GM21515 (cell line): ENCODE data around the gene GET3.
"Not testable (repeated sequence)": the region's sequence is repeated elsewhere in the genome, so short reads cannot be mapped to it uniquely, and the experiment has no call there.

Experiments
- ATAC-seq: cut with Tn5 transposase; IDR thresholded peaks from one replicate; pipeline ENCODE4 v1.9.1; 2021; ENCODE audit not compliant: unreplicated experiment

The GET3 gene

GRCh38 chr19:12790628-12791344 lies 53.5 kb downstream of the GET3 start:
- no peak for ATAC-seq

DNA sequence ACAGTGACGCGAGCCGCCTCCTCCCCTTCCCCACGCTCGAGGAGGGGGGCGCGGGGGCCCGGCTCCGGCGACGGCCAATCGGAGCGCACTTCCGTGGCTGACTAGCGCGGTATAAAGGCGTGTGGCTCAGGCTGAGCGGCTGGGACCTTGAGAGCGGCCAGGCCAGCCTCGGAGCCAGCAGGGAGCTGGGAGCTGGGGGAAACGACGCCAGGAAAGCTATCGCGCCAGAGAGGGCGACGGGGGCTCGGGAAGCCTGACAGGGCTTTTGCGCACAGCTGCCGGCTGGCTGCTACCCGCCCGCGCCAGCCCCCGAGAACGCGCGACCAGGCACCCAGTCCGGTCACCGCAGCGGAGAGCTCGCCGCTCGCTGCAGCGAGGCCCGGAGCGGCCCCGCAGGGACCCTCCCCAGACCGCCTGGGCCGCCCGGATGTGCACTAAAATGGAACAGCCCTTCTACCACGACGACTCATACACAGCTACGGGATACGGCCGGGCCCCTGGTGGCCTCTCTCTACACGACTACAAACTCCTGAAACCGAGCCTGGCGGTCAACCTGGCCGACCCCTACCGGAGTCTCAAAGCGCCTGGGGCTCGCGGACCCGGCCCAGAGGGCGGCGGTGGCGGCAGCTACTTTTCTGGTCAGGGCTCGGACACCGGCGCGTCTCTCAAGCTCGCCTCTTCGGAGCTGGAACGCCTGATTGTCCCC lies 54.2 kb downstream of the GET3 start, which contains the start of gene JUNB:
Gene JUNB (plus strand): TSS at position 142 of the 706 bp plus-strand sequence. CDS start 286 bp downstream, at position 428.
- peak; percentile 34 for ATAC-seq

GRCh38 chr19:12792051-12792852 lies 55.0 kb downstream of the GET3 start:
- ATAC-seq, result no peak

- no peak for ATAC-seq
These were observed 55.6 kb downstream of the GET3 start for GRCh38 chr19:12792853-12793289.

GRCh38 chr19:12793290-12794195 lies 56.2 kb downstream of the GET3 start:
- ATAC-seq, result no peak

DNA sequence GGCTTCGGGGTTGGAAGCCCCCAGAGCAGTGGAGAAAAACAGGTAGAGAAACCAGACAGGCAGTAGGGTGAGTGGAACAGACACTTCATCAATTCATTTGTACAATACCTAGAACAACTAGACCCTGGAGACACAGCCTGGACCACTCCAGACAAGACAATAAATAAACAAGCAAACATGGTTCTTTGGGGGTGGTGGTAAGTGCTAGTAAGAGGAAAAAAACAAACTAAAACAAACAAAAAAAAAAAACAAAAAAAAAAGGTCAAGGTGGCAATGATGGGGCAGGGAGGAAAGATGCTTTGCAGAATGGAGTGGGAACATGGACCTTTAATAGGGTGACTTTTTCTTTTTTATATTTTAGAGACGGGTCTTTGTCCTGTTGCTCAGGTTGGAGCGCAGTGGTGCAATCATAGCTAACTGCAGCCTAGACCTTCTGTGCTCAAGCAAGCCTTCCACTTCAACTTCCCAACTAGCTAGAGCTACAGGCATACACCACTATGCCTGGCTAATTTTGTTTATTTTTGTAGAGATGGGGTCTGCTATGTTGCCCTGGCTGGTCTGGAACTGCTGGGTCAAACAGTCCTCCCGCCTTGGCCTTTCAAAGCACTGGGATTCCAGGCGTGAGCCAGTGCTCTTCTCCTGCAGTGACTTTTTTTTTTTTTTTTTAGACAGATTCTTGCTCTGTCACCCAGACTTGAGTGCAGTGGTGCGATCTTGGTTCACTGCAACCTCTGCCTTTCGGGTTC lies 57.1 kb downstream of the GET3 start:
- no peak for ATAC-seq

- ATAC-seq, result no peak
These were observed 57.7 kb downstream of the GET3 start for GRCh38 chr19:12794971-12795381.

DNA sequence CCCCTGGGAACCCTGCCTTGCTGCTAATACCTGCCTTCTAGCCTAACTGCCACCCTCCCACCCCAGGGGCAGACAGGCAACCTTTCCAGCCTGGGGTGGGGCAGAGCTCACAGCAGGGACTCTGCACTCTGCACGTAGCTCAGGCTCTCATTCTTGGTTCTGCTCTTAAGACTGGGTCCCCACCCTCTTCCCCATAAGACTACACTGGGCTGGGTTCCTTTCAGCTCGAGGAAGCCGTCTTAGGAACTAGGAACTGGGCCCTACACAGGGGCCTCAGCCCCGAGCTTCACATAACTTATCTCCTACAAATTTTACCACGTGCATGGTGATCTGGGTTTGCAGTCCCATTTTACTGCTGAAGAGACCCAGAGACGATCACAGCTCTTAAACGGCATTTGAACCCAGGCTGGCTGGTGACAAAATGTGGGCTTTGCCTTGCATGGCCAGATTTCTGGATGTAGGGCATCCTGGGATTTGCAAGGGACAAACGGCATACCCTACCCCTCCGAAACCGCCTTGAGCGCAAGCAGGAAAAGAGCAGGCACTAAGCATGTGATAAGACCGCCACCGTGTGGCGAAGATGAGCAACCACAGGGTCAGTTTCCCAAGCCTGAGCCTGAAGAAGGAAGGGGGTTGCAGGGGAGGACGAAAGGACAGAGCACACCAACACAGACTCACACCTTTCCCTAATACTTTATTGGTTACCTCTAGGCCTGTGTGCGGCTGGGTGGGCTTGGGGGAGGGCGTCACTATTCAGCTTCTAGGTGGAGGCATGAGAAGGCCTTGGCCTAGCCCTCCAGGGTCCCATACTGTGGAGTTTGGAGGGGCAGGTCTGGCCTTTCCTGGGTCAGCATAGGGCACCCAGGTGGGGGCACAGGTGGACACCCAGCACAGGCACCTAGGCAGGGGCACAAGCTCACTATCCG lies 59.1 kb downstream of the GET3 start:
- no peak for ATAC-seq

DNA sequence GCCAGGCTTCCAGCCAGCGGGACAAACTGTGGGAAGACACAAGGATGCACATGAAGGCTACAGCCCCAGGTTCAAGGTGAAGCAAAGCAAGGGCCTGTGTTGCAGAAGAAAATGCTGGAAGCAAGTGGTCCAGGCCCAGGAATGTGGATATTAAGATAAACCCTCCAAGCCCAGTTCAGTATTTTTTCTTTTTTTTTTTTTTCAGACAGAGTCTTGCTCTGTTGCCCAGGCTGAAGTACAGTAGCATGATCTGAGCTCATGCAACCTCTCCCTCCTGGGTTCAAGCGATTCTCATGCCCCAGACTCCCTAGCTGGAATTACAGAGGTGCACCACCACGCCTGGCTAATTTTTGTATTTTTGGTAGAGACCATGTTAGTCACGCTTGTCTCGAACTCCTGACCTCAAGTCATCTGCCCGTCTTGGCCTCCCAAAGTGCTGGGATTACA lies 59.9 kb downstream of the GET3 start:
- no peak for ATAC-seq

GRCh38 chr19:12797607-12798006 lies 60.3 kb downstream of the GET3 start:
- not testable (repeated sequence) for ATAC-seq
